Activated T-helper 17 cell treated with anti-CD3 and anti-CD28 coated beads, Interleukin-2, amount 50 U/mL, for 72 hours (primary cell): ENCODE data around the gene ETV4. TPM values are rescaled to one million over a fixed set of nuclear protein-coding genes. Genes with fewer than 3 reads are reported as not detected.

ENCODE experiments used
- ATAC-seq: fragments of 150-1000 bp; cut with Tn5 transposase; replicated peaks from 2 replicates; pipeline ENCODE4 v1.10.0; 2021; ENCODE audit warnings: mild to moderate bottlenecking, moderate library complexity
- H3K27ac Mint-ChIP-seq: one replicate; pipeline ENCODE4 v1.8.0; 2022; ENCODE audit warnings: mixed read lengths
- H3K27me3 Mint-ChIP-seq: one replicate; pipeline ENCODE4 v1.8.0; 2022; ENCODE audit warnings: mixed read lengths
- H3K36me3 Mint-ChIP-seq: one replicate; pipeline ENCODE4 v1.8.0; 2022; ENCODE audit warnings: low read depth, mild to moderate bottlenecking, mixed read lengths
- H3K4me1 Mint-ChIP-seq: one replicate; pipeline ENCODE4 v1.8.0; 2022; ENCODE audit warnings: mixed read lengths
- H3K4me3 Mint-ChIP-seq: one replicate; pipeline ENCODE4 v1.8.0; 2022; ENCODE audit warnings: mild to moderate bottlenecking, mixed read lengths
- H3K9me3 Mint-ChIP-seq: one replicate; pipeline ENCODE4 v1.8.0; 2022; ENCODE audit warnings: mixed read lengths
- total RNA-seq, 2 donors: library from RNA; stranded (reverse); gene quantifications; one replicate each; pipeline ENCODE4 v1.2.3, GENCODE V29; 2022

The ETV4 gene
- under 1 TPM; 0.56 to 0.61 TPM for total RNA-seq

GRCh38 chr17:43546319-43547188, at the start of gene ETV4:
ETV4 (minus strand) TSS chr17:43546340; CDS start chr17:43545617, 723 bp downstream.
- Mint-ChIP-seq H3K4me3 (peak within 1 kb of the TSS; percentile 89), H3K27me3 (peaks cover 44% of the 10 kb centered on the region), H3K27ac (no peak within 1 kb of the TSS), H3K9me3 (no peaks in the 10 kb centered on the region), H3K36me3 (no peaks in the 10 kb centered on the region), H3K4me1 (peaks cover 12% of the 10 kb centered on the region)
- peak; percentile 96 for ATAC-seq

DNA sequence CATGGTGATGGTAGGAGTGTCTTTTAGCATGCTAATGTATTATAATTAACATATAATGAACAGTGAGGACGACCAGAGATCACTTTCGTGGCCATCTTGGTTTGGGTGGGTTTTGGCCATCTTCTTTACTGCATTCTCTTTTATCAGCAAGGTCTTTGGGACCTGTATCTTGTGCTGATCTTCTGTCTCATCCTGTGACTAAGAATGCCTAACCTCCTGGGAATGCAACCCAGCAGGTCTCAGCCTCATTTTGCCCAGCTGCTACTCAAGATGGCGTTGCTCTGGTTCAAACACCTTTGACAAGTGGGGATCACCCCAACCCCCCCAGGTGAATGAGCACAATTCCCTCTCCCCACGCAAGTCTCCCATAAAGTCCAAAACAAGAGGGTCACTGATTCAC, 49.3 kb upstream of the ETV4 start:
- Mint-ChIP-seq H3K27me3 (no peaks in the 10 kb centered on the region), H3K36me3 (no peaks in the 10 kb centered on the region), H3K27ac (no peak overlapping the region), H3K4me3 (no peak overlapping the region), H3K9me3 (no peaks in the 10 kb centered on the region), H3K4me1 (no peaks in the 10 kb centered on the region)
- ATAC-seq: no peak

GRCh38 chr17:43591779-43592562, 45.8 kb upstream of the ETV4 start:
- H3K36me3 Mint-ChIP-seq: no peaks in the 10 kb centered on the region
- peak overlapping the region; percentile 67 for H3K27ac Mint-ChIP-seq
- no peaks in the 10 kb centered on the region for H3K9me3 Mint-ChIP-seq
- H3K27me3 Mint-ChIP-seq: no peaks in the 10 kb centered on the region
- H3K4me3 Mint-ChIP-seq: no peak overlapping the region
- no peak for ATAC-seq
- no peaks in the 10 kb centered on the region for H3K4me1 Mint-ChIP-seq

GRCh38 chr17:43591001-43591400, 44.9 kb upstream of the ETV4 start:
- no peaks in the 10 kb centered on the region for H3K27me3 Mint-ChIP-seq
- no peak for ATAC-seq
- no peaks in the 10 kb centered on the region for H3K9me3 Mint-ChIP-seq
- H3K27ac Mint-ChIP-seq: no peak overlapping the region
- no peaks in the 10 kb centered on the region for H3K36me3 Mint-ChIP-seq
- no peaks in the 10 kb centered on the region for H3K4me1 Mint-ChIP-seq
- no peak overlapping the region for H3K4me3 Mint-ChIP-seq

GRCh38 chr17:43588664-43589435, 42.7 kb upstream of the ETV4 start:
- Mint-ChIP-seq H3K4me3 (no peak overlapping the region), H3K36me3 (no peaks in the 10 kb centered on the region), H3K27me3 (no peaks in the 10 kb centered on the region), H3K27ac (no peak overlapping the region), H3K9me3 (no peaks in the 10 kb centered on the region), H3K4me1 (no peaks in the 10 kb centered on the region)
- ATAC-seq: no peak

DNA sequence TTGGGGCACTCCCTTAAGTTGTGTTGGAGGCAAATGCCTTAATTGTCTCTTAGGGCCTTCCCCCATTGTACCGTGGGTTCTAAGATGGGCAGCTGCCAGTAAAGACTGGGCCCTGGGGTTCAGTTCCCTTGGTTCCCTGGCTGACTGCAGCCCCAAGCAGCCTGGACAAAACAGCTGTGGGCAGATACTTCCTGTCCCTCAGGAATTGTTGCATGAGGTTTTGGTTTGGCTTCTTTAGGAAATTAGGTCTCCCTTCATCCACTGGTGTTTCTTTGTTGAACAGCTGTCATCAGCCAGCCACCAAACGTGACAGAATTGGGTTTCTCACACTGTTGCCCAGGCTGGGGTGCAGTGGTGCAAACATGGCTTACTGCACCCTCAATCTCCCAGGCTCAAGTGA, 42.0 kb upstream of the ETV4 start:
- H3K36me3 Mint-ChIP-seq: no peaks in the 10 kb centered on the region
- no peak overlapping the region for H3K27ac Mint-ChIP-seq
- H3K4me3 Mint-ChIP-seq: no peak overlapping the region
- ATAC-seq: no peak
- no peaks in the 10 kb centered on the region for H3K4me1 Mint-ChIP-seq
- no peaks in the 10 kb centered on the region for H3K9me3 Mint-ChIP-seq
- peaks cover 4% of the 10 kb centered on the region for H3K27me3 Mint-ChIP-seq

DNA sequence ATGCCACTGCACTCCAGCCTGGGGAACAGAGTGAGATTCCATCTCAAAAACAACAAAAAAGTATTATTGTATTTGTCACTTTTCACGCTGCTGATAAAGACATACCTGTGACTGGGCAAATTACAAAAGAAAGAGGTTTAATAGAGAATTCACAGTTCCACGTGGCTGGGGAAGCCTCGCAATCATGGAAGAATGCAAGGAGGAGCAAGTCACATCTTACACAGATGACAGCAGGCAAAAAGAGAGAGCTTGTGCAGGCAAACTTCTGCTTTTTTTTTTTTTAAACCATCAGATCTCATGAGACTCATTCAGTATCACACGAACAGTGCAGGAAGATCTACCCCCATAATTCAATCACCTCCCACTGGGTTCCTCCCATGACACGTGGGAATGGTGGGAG, 41.5 kb upstream of the ETV4 start:
- Mint-ChIP-seq H3K27ac (no peak overlapping the region), H3K4me1 (no peaks in the 10 kb centered on the region), H3K4me3 (no peak overlapping the region), H3K9me3 (no peaks in the 10 kb centered on the region), H3K36me3 (no peaks in the 10 kb centered on the region), H3K27me3 (peaks cover 4% of the 10 kb centered on the region)
- ATAC-seq: no peak

DNA sequence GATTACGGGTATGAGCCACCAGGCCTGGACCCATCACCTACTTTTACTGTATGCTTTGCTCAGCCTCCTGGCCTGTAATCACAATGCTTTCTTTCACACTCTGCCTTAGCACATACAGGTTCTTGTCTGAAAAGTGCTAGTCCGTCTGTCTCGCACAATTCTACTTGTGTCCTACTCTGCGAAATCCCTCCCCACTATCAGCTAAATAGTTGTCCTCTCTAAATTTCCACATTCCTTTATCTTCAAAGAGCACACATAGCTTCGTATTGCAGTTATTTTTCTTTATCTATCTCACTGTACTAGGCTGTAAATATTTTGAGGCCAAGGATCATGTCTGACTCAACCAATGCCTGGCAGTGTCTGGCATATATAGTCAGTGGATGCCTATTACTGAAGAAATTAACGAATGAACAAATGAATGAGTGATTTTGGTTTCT, 38.5 kb upstream of the ETV4 start:
- Mint-ChIP-seq H3K9me3 (no peaks in the 10 kb centered on the region), H3K36me3 (no peaks in the 10 kb centered on the region), H3K27me3 (peaks cover 4% of the 10 kb centered on the region), H3K4me3 (no peak overlapping the region), H3K27ac (no peak overlapping the region), H3K4me1 (peaks cover 1% of the 10 kb centered on the region)
- ATAC-seq: no peak

- Mint-ChIP-seq H3K27me3 (peaks cover 4% of the 10 kb centered on the region), H3K27ac (no peak overlapping the region), H3K4me3 (no peak overlapping the region), H3K4me1 (peaks cover 12% of the 10 kb centered on the region), H3K36me3 (no peaks in the 10 kb centered on the region), H3K9me3 (no peaks in the 10 kb centered on the region)
- no peak for ATAC-seq
Measured at GRCh38 chr17:43583332-43583731, 37.2 kb upstream of the ETV4 start.

- no peak for ATAC-seq
- Mint-ChIP-seq H3K27me3 (peaks cover 4% of the 10 kb centered on the region), H3K36me3 (no peaks in the 10 kb centered on the region), H3K4me1 (peaks cover 12% of the 10 kb centered on the region), H3K27ac (peak overlapping the region; percentile 41), H3K4me3 (no peak overlapping the region), H3K9me3 (no peaks in the 10 kb centered on the region)
Measured at GRCh38 chr17:43581613-43582012, 35.5 kb upstream of the ETV4 start.

- peaks cover 12% of the 10 kb centered on the region for H3K4me1 Mint-ChIP-seq
- ATAC-seq: no peak
Measured at GRCh38 chr17:43581130-43581529, 35.0 kb upstream of the ETV4 start.

GRCh38 chr17:43579566-43580140, 33.5 kb upstream of the ETV4 start:
- Mint-ChIP-seq H3K9me3 (no peaks in the 10 kb centered on the region), H3K36me3 (no peaks in the 10 kb centered on the region), H3K27ac (peak overlapping the region; percentile 76), H3K4me3 (peak overlapping the region; percentile 22), H3K27me3 (peaks cover 12% of the 10 kb centered on the region), H3K4me1 (peaks cover 12% of the 10 kb centered on the region)
- no peak for ATAC-seq

More at GRCh38 chr17:43581130-43581529, 35.0 kb upstream of the ETV4 start:
- Mint-ChIP-seq H3K27ac (peak overlapping the region; percentile 41), H3K9me3 (no peaks in the 10 kb centered on the region), H3K36me3 (no peaks in the 10 kb centered on the region), H3K27me3 (peaks cover 7% of the 10 kb centered on the region), H3K4me3 (no peak overlapping the region)

DNA sequence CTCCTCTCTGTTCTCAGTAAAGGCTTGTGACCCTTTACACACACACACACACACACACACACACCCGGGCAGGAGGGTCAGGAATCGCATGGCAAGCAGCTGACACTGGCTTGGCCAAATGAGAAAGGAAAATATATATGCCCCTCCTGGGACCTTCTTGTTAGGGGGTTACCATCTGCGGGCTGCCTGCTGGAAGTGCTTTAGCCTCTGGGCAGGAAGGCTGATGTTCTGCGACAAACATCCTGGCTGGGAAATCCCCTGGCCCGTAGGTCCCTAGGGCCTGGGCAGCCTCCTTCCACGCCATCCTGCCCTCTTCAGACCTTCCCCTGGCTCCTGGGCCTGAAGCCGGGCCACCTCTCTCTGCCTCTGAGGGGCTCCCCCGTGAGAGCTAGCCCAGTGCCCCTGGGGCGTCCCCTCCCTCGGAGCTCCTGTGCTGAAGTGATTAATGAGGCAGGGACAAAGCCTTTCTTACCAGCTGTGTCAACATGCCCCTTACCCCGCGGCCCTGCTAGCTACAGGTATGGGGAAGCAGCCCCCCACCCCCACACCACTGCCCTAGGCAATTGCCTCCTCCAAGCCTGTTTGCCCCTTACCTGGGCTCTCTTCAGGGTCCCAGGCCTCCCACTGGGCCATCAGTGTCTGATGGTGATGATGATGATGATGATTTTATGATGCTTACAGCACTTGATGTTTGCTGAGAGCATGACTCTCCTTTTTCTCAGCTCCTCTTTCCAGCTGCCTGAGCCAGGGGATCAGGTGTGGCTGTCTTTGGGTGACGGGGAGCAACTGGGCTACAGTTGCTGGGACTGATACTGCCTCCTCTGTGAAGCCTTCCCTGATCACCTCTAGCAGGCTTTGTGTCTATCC, 32.8 kb upstream of the ETV4 start:
- Mint-ChIP-seq H3K4me1 (peaks cover 12% of the 10 kb centered on the region), H3K27ac (peak overlapping the region; percentile 76), H3K27me3 (peaks cover 14% of the 10 kb centered on the region), H3K36me3 (no peaks in the 10 kb centered on the region), H3K4me3 (peak overlapping the region; percentile 22), H3K9me3 (no peaks in the 10 kb centered on the region)
- ATAC-seq: peak; percentile 86
